SJCRH30 (cell line): Measurements from ENCODE around the gene HJV. TPM values are rescaled to one million over a fixed set of nuclear protein-coding genes. Genes with fewer than 3 reads are reported as not detected.
"Not testable (repeated sequence)": the region's sequence is repeated elsewhere in the genome, so short reads cannot be mapped to it uniquely, and the experiment has no call there.

ENCODE experiments used
- DNase-seq, 2 experiments: peaks; one replicate each; pipeline ENCODE4 v3.0.0-alpha.2; 2015 to 2020
- H3K27ac ChIP-seq: fragments of 250-450 bp; sonication (Bioruptor Pico); 2 replicates; pipeline ENCODE4 v1.5.1; 2020; ENCODE audit warnings: mild to moderate bottlenecking, moderate library complexity
- H3K27me3 ChIP-seq: fragments of 250-450 bp; sonication (Bioruptor Pico); 2 replicates; pipeline ENCODE4 v1.5.1; 2020; ENCODE audit warnings: mild to moderate bottlenecking, moderate library complexity
- H3K36me3 ChIP-seq: fragments of 250-450 bp; sonication (Bioruptor Pico); 2 replicates; pipeline ENCODE4 v1.5.1; 2020; ENCODE audit warnings: mild to moderate bottlenecking, moderate library complexity
- H3K4me1 ChIP-seq: fragments of 250-450 bp; sonication (Bioruptor Pico); 2 replicates; pipeline ENCODE4 v1.5.1; 2020; ENCODE audit warnings: mild to moderate bottlenecking, moderate library complexity
- H3K4me3 ChIP-seq: fragments of 250-450 bp; sonication (Bioruptor Pico); 2 replicates; pipeline ENCODE4 v1.5.1; 2020; ENCODE audit warnings: mild to moderate bottlenecking, moderate library complexity
- H3K9me3 ChIP-seq: fragments of 250-450 bp; sonication (Bioruptor Pico); replicated peaks from 2 replicates; pipeline ENCODE4 v1.5.1; 2020; ENCODE audit warnings: mild to moderate bottlenecking, moderate library complexity
- total RNA-seq: library from RNA; depleted of rRNA; stranded (reverse); fragments of >200 nt; shearing (Covaris generic); gene quantifications from 2 replicates; pipeline ENCODE4 v1.2.3, GENCODE V29; 2014; rRNA removed

HJV gene, protein sequence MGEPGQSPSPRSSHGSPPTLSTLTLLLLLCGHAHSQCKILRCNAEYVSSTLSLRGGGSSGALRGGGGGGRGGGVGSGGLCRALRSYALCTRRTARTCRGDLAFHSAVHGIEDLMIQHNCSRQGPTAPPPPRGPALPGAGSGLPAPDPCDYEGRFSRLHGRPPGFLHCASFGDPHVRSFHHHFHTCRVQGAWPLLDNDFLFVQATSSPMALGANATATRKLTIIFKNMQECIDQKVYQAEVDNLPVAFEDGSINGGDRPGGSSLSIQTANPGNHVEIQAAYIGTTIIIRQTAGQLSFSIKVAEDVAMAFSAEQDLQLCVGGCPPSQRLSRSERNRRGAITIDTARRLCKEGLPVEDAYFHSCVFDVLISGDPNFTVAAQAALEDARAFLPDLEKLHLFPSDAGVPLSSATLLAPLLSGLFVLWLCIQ
- 0.10 TPM in 2 replicates for total RNA-seq

DNA sequence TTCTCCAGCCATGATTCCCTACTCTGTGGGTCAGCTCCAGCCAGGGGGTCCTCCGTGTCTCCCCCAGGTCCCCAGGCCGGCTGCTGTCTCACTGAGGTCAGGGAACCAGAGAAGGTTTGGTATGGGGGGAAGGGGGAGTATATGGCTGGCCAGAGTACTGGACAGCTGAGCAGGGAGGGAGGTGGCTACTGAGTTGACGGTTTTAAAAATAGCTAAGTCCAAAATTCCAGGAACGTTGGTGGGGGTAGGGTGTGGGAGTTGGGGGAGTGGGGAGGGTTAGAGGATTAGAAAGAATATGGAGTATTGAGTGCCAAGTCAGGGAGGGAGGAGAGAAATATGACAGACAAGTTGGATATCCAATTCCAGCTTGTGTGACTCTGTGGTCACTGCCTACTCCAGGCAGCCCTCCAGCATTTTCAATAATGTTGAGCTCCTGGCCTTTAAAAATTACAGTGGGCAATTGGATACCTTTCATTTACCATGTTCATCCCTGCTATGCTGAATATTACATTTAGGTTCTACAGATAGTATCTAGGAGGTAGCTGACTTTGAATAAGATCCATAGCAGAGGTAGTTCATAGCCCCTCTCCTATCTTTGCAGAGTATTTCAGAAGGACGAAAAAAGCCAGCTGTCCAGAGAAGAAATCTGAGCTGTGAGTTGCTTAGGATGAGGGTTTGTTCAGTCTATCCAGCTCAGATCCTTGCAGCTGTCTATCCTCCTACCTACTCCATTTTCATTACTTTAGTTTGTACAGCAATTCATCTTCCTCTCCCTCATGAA lies at the start of gene HJV:
Gene HJV (minus strand): TSS at position 114 of the 781 bp plus-strand sequence. CDS start 1,504 bp downstream, outside the sequence.
- Histone ChIP-seq H3K27me3 (no peaks in the 10 kb centered on the region), H3K36me3 (no peaks in the 10 kb centered on the region), H3K27ac (peak within 1 kb of the TSS; percentile 23), H3K4me1 (peaks cover 21% of the 10 kb centered on the region), H3K4me3 (no peak within 1 kb of the TSS), H3K9me3 (no peaks in the 10 kb centered on the region; the same call in 1 of the 2 replicates)
- DNase-seq = peak; percentile 38 to 79

DNA sequence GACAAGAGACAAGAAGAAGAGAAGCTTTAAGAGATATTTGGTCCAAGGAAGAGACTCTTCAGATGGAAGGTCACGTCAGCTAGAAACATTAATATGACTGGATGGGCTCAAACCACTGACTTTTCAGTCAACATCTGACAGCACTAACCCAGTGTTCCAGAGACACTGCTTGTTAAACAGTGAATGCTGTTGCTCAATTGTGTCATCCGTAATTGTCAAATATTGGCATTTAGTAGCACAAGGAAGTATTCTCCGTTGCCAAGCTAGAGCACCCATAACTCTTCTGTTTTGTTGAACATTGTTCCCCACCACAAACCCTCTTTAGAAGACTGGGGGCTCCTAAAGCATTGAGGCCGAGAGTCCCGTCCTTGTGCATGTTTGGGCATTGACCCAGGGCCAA lies 37.6 kb upstream of the HJV start:
- not testable (repeated sequence) for H3K36me3 ChIP-seq, H3K4me1 ChIP-seq, DNase-seq, H3K27me3 ChIP-seq, H3K4me3 ChIP-seq, H3K9me3 ChIP-seq, H3K27ac ChIP-seq

DNA sequence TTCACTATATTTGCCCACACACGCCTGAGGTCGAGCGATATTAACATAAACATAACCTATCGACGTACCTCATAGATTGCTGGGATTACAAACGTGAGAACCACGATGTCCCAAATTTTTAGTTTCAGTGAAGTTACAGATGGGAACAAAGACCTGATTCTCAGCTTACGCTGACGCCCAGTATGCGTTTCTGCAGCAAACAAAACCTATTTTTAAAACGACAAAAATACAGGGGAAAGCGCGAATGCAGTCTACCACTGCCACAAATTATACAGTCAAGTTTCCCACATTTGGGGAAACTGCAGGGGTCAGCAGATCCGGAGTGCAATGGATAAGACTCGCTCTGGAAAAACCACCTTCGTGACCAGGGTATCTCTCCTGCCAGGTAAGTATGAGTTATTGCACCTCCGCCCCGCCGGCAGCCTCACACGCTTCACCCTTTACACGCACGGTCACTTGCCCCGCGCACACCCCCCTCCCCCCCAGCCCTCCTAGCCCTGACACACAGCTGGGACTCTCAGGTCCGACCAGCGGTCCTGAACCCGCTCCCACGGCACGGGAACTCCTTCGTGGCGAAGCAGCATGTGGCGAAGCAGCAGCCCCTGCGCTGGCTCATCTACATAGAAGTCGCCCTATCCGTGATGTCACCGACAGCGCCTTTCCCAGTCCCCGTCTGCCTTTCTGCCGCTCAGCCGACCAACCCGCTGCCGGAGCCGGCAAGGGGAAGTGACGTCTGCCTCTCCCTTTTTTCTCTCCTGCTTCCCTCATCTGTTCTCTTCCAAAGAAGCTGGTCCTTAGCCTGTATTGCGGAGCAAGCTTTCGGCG lies 30.5 kb upstream of the HJV start:
- H3K9me3 ChIP-seq, H3K27me3 ChIP-seq, H3K4me1 ChIP-seq, H3K36me3 ChIP-seq: not testable (repeated sequence)
- Histone ChIP-seq H3K27ac (peak overlapping the region; percentile 95), H3K4me3 (peak overlapping the region; percentile 50)
- peak; percentile 91 to 95 for DNase-seq

DNA sequence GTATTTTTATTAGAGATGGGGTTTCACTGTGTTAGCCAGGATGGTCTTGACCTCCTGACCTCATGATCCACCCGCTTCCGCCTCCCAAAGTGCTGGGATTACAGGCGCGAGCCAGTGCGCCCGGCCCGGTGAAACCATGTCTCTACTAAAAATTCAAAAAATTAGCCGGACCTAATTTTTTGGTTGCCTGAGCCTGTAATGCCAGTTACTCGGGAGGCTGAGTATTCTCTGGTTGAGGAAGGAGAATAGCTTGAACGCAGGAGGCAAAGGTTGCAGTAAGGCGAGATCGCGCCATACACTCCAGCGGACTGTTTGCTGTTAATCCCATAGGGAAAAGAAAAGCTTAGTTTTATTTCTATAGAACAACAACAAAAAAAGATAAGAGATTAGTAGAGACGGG lies 29.9 kb upstream of the HJV start:
- Histone ChIP-seq H3K27ac (peak overlapping the region; percentile 95), H3K36me3 (no peaks in the 10 kb centered on the region), H3K4me1 (no peaks in the 10 kb centered on the region), H3K4me3 (peak overlapping the region; percentile 50), H3K27me3 (no peaks in the 10 kb centered on the region), H3K9me3 (no peaks in the 10 kb centered on the region)
- DNase-seq = no peak

DNA sequence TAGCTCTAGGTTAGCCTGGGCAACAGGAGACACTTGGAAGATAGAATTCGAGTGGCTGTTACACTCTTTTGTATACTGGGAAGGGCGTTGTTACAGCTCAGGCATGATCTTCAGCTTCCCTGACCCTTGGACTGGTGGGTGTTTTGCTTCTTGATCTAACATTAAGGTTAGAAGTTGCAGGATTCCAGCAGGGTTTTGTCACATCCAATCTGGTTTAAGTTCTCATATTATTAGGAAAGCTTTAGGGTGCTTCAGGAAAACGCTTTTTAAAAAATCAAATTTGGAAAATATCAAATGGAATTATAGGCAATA lies 29.1 kb upstream of the HJV start:
- H3K27me3 ChIP-seq, H3K4me1 ChIP-seq, H3K4me3 ChIP-seq, H3K36me3 ChIP-seq, H3K27ac ChIP-seq, H3K9me3 ChIP-seq, DNase-seq: not testable (repeated sequence)

DNA sequence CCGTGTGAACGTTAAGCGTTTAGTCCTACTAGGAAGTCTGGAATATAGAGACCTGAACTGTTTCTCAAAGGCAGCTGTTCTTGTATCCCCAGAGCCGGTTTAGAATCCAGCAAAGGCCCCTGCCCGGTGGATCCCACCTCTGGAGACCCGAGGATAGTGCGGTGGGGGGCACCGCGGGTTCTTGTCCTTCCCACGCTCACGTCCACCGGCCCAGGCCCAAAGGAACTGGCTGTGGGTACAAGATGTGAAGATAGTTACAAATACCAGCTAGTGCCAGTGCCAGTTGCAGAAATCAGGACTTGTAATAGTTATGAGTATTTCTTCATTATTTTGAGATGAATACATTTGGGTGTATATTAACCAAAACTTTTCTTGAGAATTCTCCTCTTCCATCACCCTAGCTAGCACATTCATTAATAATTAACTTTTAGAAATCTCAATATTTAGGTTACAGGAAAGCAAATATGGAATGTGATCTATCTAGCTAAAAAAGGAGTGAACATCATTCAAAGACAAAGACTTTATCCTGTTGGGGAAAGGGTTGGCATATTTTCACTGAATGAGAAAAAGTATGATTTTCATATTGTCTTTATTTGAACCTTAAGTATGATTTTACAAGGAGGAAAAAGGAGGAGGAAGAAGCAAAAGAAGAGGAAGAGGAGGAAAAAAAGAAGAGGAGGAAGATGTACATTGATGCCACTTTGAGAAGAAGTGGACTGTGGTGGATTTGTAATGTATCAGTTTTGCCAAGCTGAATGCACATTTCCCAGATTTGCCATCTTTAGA lies 28.5 kb upstream of the HJV start:
- H3K36me3 ChIP-seq, H3K4me1 ChIP-seq, H3K27me3 ChIP-seq, H3K9me3 ChIP-seq, DNase-seq, H3K27ac ChIP-seq, H3K4me3 ChIP-seq: not testable (repeated sequence)

DNA sequence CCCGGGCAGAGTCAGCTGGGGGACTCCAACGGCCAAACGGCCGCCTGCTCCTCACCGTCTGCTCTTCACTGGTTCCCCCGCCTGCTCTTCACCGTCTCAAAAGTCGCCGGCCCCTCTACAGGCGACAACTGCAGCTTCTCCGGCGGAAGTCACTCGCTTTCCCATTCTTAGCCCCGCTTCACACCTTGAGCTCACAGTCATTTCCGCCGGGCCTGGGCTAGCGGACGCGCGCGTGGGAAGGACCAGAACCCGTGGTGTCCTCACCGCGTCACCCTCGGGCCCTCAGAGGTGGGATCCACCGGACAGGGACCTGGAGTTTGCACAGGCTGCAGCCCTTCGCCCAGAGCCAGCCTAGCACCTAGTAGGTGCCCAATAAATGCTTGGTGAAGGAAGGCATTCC lies 27.9 kb upstream of the HJV start:
- no peak for DNase-seq
- H3K36me3 ChIP-seq = no peaks in the 10 kb centered on the region
- no peaks in the 10 kb centered on the region for H3K9me3 ChIP-seq
- H3K4me1 ChIP-seq = no peaks in the 10 kb centered on the region
- no peak overlapping the region for H3K27ac ChIP-seq
- no peaks in the 10 kb centered on the region for H3K27me3 ChIP-seq
- H3K4me3 ChIP-seq = no peak overlapping the region

DNA sequence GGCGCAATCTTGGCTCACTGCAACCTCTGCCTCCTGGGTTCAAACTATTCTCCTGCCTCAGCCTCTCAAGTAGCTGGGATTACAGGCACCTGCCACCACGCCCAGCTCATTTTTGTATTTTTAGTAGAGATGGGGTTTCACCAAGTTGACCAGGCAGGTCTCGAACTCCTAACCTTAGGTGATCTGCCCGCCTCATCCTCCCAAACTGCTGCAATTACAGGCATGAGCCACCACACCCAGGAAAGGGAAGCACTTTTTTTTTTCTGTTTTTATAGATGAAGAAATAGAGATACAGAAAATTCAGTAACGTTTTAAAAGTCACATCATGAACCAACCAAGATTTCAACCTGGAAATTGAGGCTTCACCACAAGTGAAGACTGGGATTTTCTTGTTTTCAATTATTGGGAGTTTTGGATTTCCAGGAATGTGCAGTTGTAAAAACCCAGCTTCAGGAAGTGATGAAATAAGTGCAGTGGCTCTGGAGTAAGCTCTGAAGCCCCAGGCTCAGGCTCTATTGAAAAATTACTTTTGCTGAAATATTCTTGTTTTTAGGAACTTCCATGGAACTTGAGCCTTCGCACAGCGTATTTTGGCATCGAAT lies 27.1 kb upstream of the HJV start:
- H3K4me3 ChIP-seq, DNase-seq, H3K9me3 ChIP-seq: not testable (repeated sequence)

DNA sequence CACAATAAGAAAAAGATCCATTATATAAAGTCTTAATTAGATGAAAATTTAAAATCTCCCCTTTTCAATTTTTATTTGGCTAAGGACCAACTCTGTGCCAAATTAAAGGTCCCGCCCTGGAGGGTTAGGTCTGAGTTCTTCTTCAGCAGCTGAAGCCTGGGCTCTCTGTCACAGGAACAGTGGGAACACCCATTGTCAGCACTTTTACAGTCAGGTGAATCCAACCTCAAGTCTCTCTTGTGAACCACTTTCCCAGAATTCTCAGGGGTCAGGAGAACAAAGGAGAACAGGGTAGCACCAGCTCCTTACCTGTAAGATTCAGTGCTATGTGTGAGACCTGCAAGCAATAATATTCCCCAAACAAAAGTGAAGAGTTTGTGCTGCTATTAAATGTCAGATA lies 25.1 kb upstream of the HJV start:
- no peak overlapping the region for H3K4me3 ChIP-seq
- no peaks in the 10 kb centered on the region for H3K27me3 ChIP-seq
- no peaks in the 10 kb centered on the region for H3K4me1 ChIP-seq
- H3K27ac ChIP-seq = no peak overlapping the region
- no peak for DNase-seq
- H3K36me3 ChIP-seq = no peaks in the 10 kb centered on the region
- no peaks in the 10 kb centered on the region for H3K9me3 ChIP-seq

More for the DNA sequence above, 27.1 kb upstream of the HJV start:
- not testable (repeated sequence) for H3K27me3 ChIP-seq, H3K36me3 ChIP-seq, H3K27ac ChIP-seq, H3K4me1 ChIP-seq

DNA sequence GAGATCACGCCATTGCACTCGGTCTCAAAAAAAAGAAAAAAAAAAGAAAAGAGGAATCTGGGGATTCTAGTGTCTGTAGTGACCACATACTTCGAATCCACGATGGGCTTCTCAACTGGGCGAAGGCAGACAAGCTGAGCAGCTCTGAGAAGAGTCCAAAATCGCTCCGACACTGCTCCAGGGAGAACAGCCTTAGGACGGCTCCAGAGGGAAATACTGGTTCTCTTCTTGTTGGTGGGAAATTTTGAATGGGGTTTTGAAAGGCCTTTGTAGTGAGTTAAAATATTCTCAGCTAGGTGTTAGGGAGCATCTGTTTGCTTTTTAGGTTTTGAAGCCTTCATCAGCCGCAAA lies 18.3 kb upstream of the HJV start:
- H3K9me3 ChIP-seq = no peaks in the 10 kb centered on the region
- H3K27ac ChIP-seq = no peak overlapping the region
- H3K36me3 ChIP-seq = no peaks in the 10 kb centered on the region
- H3K4me1 ChIP-seq = no peaks in the 10 kb centered on the region
- DNase-seq = no peak
- H3K27me3 ChIP-seq = no peaks in the 10 kb centered on the region
- peak overlapping the region; percentile 73; the same call in 1 of the 2 replicates for H3K4me3 ChIP-seq

DNA sequence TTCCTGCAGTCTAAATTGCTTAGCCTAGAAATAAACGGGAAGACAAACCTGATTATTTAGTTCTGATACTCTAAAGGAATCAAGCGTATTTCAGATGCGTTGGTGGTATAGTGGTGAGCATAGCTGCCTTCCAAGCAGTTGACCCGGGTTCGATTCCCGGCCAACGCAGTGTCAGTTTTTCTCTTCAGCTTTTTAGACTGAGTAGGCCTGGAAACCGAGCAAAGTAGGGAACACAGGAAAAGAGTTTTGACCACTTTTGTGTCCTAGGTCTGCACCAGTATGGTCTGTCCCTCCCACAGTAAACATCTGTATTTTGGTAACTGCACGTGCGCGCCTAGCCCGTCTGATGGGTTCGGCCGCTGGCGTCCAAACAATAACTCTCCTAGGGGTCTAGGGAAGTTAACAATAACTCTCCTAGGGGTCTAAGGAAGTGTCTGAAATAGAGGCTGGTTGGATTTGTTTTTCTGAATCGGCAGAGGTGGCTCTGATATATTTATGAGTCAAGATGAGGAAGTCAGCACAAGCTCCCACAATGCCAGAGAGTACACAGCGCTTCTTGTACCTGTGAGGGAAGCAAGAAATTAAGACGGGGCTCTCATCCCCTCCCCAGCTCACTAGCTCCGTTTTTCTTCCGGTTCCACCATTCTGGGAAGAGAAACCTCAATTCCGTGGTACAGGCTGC lies 15.6 kb upstream of the HJV start:
- Histone ChIP-seq H3K36me3 (no peaks in the 10 kb centered on the region), H3K4me3 (peak overlapping the region; percentile 73), H3K4me1 (no peaks in the 10 kb centered on the region), H3K27ac (peak overlapping the region; percentile 67), H3K27me3 (no peaks in the 10 kb centered on the region), H3K9me3 (no peaks in the 10 kb centered on the region)
- peak; percentile 85 to 93 for DNase-seq

DNA sequence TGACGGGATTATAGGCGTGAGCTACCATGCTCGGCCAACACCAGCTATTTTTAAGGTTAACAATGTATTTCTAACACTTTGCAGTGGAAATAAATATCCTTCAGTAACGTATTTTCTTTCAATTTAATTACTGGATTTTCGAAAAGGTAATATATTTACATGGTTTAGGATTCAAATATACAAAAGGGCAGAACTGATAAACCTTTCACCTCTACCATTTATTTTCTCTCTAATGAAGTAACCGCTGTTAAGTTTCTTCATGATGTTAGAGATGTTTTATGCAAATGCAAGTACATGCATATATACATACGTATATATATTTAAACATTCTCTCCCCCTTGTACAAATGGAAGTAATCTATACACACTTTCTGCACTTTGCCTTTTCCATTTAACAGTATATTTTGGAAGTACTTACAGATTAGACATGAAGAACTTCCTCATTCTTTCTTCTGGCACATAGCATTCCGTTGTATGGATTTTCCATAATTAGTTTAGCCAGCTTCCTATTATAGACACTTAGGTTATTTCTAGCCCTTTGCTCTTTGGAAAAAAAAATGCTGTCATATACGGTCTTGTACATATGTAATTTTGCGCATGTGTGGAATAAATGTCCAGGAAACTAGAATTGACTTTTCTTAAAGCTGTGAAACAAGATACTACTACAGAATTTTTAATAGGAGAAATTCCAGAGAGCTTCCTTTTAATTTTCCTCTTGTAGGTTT lies 14.9 kb upstream of the HJV start:
- Histone ChIP-seq H3K4me3 (peak overlapping the region; percentile 73), H3K9me3 (no peaks in the 10 kb centered on the region), H3K27ac (peak overlapping the region; percentile 26; the same call in 1 of the 2 replicates), H3K27me3 (no peaks in the 10 kb centered on the region), H3K4me1 (no peaks in the 10 kb centered on the region), H3K36me3 (no peaks in the 10 kb centered on the region)
- DNase-seq = no peak

DNA sequence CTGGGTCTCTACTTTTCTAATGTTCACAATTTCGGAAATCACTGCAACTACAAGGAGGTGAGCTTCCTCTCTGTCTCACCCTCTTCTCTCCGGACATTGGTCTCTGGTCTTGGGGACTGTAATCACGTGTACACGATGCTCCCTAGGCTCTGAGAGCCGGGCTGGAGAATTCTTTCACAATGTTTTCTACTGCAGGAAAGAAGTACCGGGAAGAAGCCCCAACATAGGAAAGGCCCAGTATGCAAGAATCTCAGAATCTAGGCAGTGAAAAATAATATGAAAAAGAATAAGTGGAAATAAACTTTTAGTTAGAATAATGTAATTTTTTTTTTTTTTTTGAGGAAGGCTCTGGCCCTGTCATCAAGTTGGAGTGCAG lies 13.5 kb upstream of the HJV start:
- Histone ChIP-seq H3K4me1 (no peaks in the 10 kb centered on the region), H3K9me3 (no peaks in the 10 kb centered on the region), H3K27ac (peak overlapping the region; percentile 43), H3K36me3 (no peaks in the 10 kb centered on the region), H3K4me3 (peak overlapping the region; percentile 73), H3K27me3 (no peaks in the 10 kb centered on the region)
- peak; percentile 73 to 87 for DNase-seq
